K562 (cell line): Measurements from ENCODE around the gene HINT3. TPM values are rescaled to one million over a fixed set of nuclear protein-coding genes. Genes with fewer than 3 reads are reported as not detected.
A peak's percentile ranks its signal among the peaks of the same experiment; 100 is the strongest.

Source experiments
- CBX5 ChIP-seq: IDR thresholded peaks from 2 replicates; pipeline ENCODE4 v1.6.1; 2014; ENCODE audit warnings: low read depth, borderline replicate concordance
- CC2D1A ChIP-seq: fragments of 450-650 bp; IDR thresholded peaks from 2 replicates; pipeline ENCODE4 v1.6.1; 2017; ENCODE audit warnings: mild to moderate bottlenecking
- CEBPB ChIP-seq: fragments of 450-650 bp; IDR thresholded peaks from 2 replicates; pipeline ENCODE4 v1.6.1; 2016; ENCODE audit warnings: missing genetic modification characterization, missing compliant biosample characterization
- CHCHD3 ChIP-seq: fragments of 250-450 bp; sonication (Bioruptor Pico); IDR thresholded peaks from 2 replicates; pipeline ENCODE4 v2.1.2; 2022; ENCODE audit warnings: mild to moderate bottlenecking
- DMBX1 ChIP-seq: fragments of 250-450 bp; sonication (Bioruptor Pico); IDR thresholded peaks from 2 replicates; pipeline ENCODE4 v1.8.0; 2022; ENCODE audit warnings: inconsistent platforms, mild to moderate bottlenecking, moderate library complexity, borderline replicate concordance
- ELF2 ChIP-seq: fragments of 250-450 bp; sonication (Bioruptor Pico); IDR thresholded peaks from 2 replicates; pipeline ENCODE4 v1.5.0; 2021; ENCODE audit warnings: mild to moderate bottlenecking
- EP400 ChIP-seq: fragments of 450-650 bp; IDR thresholded peaks from 2 replicates; pipeline ENCODE4 v1.6.1; 2017; ENCODE audit warnings: antibody characterized with exemption, mild to moderate bottlenecking, moderate library complexity
- ESRRA ChIP-seq: fragments of 450-650 bp; IDR thresholded peaks from 2 replicates; pipeline ENCODE4 v1.6.1; 2014; ENCODE audit warnings: low read depth, mild to moderate bottlenecking, moderate library complexity, borderline replicate concordance
- HNRNPLL ChIP-seq: fragments of 200-400 bp; formaldehyde crosslinking; IDR thresholded peaks from 2 replicates; pipeline ENCODE4 v1.6.1; 2017; ENCODE audit warnings: low read length, low read depth, mild to moderate bottlenecking; ENCODE audit not compliant: poor library complexity, severe bottlenecking
- IFI16 ChIP-seq: fragments of 250-450 bp; sonication (Bioruptor Pico); IDR thresholded peaks from 2 replicates; pipeline ENCODE4 v2.1.2; 2022; ENCODE audit warnings: mild to moderate bottlenecking, inconsistent platforms
- JUND ChIP-seq, 2 experiments: IDR thresholded peaks; 2 replicates in 1 of 2; 3 replicates in 1 of 2; pipeline ENCODE4 v1.6.1; 2011; ENCODE audit warnings: borderline replicate concordance in 2 of 2, low read depth in 2 of 2, low read length in 2 of 2, improper control_type of control experiment in 1 of 2, missing biosample characterization in 1 of 2, missing genetic modification characterization in 1 of 2, missing genetic modification reagents in 1 of 2
- KDM2B ChIP-seq: fragments of 250-450 bp; sonication (Bioruptor Pico); IDR thresholded peaks from 2 replicates; pipeline ENCODE4 v1.8.0; 2021; ENCODE audit warnings: mild to moderate bottlenecking, moderate library complexity
- KLF1 ChIP-seq: fragments of 450-650 bp; IDR thresholded peaks from 2 replicates; pipeline ENCODE4 v1.6.1; 2016; ENCODE audit warnings: missing genetic modification characterization, missing compliant biosample characterization
- KLF6 ChIP-seq: fragments of 250-450 bp; sonication (Bioruptor Pico); IDR thresholded peaks from 2 replicates; pipeline ENCODE4 v1.4.0; 2020; ENCODE audit warnings: mild to moderate bottlenecking, moderate library complexity, borderline replicate concordance
- MBD2 ChIP-seq: sonication (generic); IDR thresholded peaks from 2 replicates; pipeline ENCODE4 v1.6.1; 2016; ENCODE audit warnings: low read depth, borderline replicate concordance
- NCOA1 ChIP-seq: fragments of 450-650 bp; IDR thresholded peaks from 2 replicates; pipeline ENCODE4 v1.6.1; 2016; ENCODE audit warnings: low read depth
- PCBP1 ChIP-seq: fragments of 200-400 bp; formaldehyde crosslinking; IDR thresholded peaks from 2 replicates; pipeline ENCODE4 v1.6.1; 2018; ENCODE audit warnings: mild to moderate bottlenecking, low read depth, low read length; ENCODE audit not compliant: poor library complexity, severe bottlenecking
- PCBP2 ChIP-seq: fragments of 200-400 bp; formaldehyde crosslinking; IDR thresholded peaks from 2 replicates; pipeline ENCODE4 v1.6.1; 2018; ENCODE audit warnings: low read length, low read depth, mild to moderate bottlenecking, moderate library complexity; ENCODE audit not compliant: poor library complexity, severe bottlenecking
- PHF20 ChIP-seq: fragments of 450-650 bp; IDR thresholded peaks from 2 replicates; pipeline ENCODE4 v1.6.1; 2018; ENCODE audit not compliant: partially characterized antibody
- PHTF2 ChIP-seq: fragments of 250-450 bp; sonication (Bioruptor Pico); IDR thresholded peaks from 2 replicates; pipeline ENCODE4 v1.5.0; 2021; ENCODE audit warnings: mild to moderate bottlenecking
- PYGO2 ChIP-seq: fragments of 450-650 bp; IDR thresholded peaks from 2 replicates; pipeline ENCODE4 v1.6.1; 2016; ENCODE audit warnings: mild to moderate bottlenecking, missing genetic modification characterization, moderate library complexity, missing compliant biosample characterization
- SIRT6 ChIP-seq: IDR thresholded peaks from one replicate; pipeline ENCODE4 v1.6.1; 2012; ENCODE audit warnings: low read depth, mild to moderate bottlenecking, control low read depth, inconsistent platforms, low read length, moderate library complexity
- TAL1 ChIP-seq: fragments of 450-650 bp; IDR thresholded peaks from 2 replicates; pipeline ENCODE4 v1.6.1; 2016; ENCODE audit warnings: mild to moderate bottlenecking
- TRIM28 ChIP-seq: fragments of 450-650 bp; IDR thresholded peaks from 2 replicates; pipeline ENCODE4 v1.6.1; 2017
- ZFP36 ChIP-seq: fragments of 150-350 bp; IDR thresholded peaks from 2 replicates; pipeline ENCODE4 v1.6.1; 2018; ENCODE audit warnings: low read length, low read depth; ENCODE audit not compliant: partially characterized antibody
- ZKSCAN3 ChIP-seq: fragments of 250-450 bp; sonication (Bioruptor Pico); IDR thresholded peaks from 2 replicates; pipeline ENCODE4 v1.4.0; 2020
- ZNF12 ChIP-seq: sonication (generic); formaldehyde crosslinking; IDR thresholded peaks from 2 replicates; pipeline ENCODE4 v1.4.0; 2020; ENCODE audit warnings: mild to moderate bottlenecking, missing genetic modification reagents
- ZNF23 ChIP-seq: fragments of 250-450 bp; sonication (Bioruptor Pico); IDR thresholded peaks from 2 replicates; pipeline ENCODE4 v1.4.0; 2020; ENCODE audit warnings: mild to moderate bottlenecking
- ZNF282 ChIP-seq: sonication (generic); formaldehyde crosslinking; IDR thresholded peaks from 2 replicates; pipeline ENCODE4 v1.8.1; 2023; ENCODE audit warnings: missing genetic modification reagents
- ZNF384 ChIP-seq: IDR thresholded peaks from 2 replicates; pipeline ENCODE4 v1.6.1; 2012; ENCODE audit warnings: low read depth, low read length, improper control_type of control experiment
- polyA plus RNA-seq, 8 experiments: library from polyadenylated mRNA; depleted of rRNA in 4 of 8; stranded (reverse) in 5 of 8; unstranded in 3 of 8; fragments of >200 nt; fragmentation: Nextera tagmentation in 2 of 8; fragmentation: Illumina TruSeq in 1 of 8; extraction: Ambion mirVana in 2 of 8; extraction: Trizol in 1 of 8; gene quantifications; 2 replicates each; pipeline versions ENCODE4 v1.2.1 to v1.2.3, GENCODE V29; 2011 to 2014; ENCODE audit warnings: inconsistent platforms in 1 of 8, missing spikeins in 1 of 8
- total RNA-seq, 7 experiments: library from RNA; depleted of rRNA in 6 of 7; stranded (reverse); fragments of >200 nt in 6 of 7; fragmentation: Illumina TruSeq in 2 of 7; extraction: Trizol in 2 of 7; gene quantifications; 2 replicates each; pipeline versions ENCODE4 v1.2.1 to v1.2.3, GENCODE V29; 2011 to 2021; ENCODE audit warnings: low replicate concordance in 1 of 7
- TF ChIP-seq, protein P1 (sequence below): IDR thresholded peaks from 2 replicates; pipeline ENCODE4 v1.6.1; 2016; ENCODE audit warnings: missing genetic modification characterization, missing compliant biosample characterization

Gene HINT3
- total and polyA plus RNA-seq, 9 of the 15 experiments (the other 6 are each of a cell fraction or from before 2014, with no cell fraction given) = 1.4 to 16.6 (median 10.8) TPM

DNA sequence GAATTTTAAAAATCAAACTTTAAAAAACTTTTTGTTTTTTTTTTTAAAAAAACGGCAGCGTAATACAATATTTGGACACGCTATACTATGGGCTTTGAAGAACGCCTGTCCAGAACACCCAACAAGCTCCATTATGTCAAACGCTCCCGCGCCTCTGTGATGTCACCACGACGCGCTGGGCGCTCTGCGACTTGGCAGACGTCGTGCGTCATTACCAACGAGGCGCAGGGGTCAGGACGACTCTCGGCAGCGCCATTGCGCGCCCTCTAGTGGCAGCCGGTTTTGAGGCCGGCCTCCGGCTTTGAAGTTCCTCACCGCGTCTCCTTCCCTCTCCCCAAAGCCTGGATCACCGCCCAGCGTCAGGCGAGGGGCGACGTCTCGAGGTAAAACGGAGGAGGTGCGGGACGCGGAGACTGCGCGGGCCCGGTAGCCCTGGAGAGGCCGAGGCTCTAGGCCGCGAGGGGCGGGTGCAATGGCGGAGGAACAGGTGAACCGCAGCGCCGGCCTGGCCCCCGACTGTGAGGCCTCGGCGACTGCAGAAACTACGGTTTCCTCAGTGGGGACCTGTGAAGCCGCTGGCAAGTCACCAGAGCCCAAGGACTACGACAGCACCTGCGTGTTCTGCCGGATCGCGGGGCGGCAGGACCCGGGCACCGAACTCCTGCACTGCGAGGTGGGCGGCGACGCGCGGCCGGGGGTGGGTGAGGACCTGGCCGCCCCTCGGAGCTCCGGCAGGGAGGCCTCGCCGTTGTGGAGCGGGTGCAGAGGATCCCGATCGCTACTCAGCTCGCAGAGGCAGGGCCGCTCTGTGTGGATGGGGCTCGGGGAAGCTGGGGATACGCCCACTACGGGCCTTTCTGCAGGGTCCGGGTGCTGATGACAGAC, at the start of gene HINT3 (continued):
- peak; percentile 90 for TF ChIP-seq NCOA1
- TF ChIP-seq DMBX1 (CRISPR knock-in tag) = 0 out of 2 replicates have a peak, but pooled peaks have one; percentile 58
- peak; percentile 92 for TF ChIP-seq JUND (IDR thresholded peaks at IDR 0.05; ENCODE audit: borderline replicate concordance, low read depth, low read length)
- peak; percentile 70; the same call in 1 of the 3 replicates for TF ChIP-seq JUND (tag; IDR thresholded peaks at IDR 0.05; ENCODE audit: borderline replicate concordance, low read depth, low read length)
- no peak for TF ChIP-seq TAL1
- peak; percentile 81 for TF ChIP-seq ZNF12 (CRISPR knock-in tag)
- no peak for TF ChIP-seq PHTF2 (CRISPR knock-in tag)
- peak; percentile 56; the same call in 1 of the 2 replicates for TF ChIP-seq ZNF384
- TF ChIP-seq ZKSCAN3 (CRISPR knock-in tag) = no peak
- peak; percentile 59 for TF ChIP-seq TRIM28
- TF ChIP-seq PCBP2 = no peak
- TF ChIP-seq, protein P1, sequence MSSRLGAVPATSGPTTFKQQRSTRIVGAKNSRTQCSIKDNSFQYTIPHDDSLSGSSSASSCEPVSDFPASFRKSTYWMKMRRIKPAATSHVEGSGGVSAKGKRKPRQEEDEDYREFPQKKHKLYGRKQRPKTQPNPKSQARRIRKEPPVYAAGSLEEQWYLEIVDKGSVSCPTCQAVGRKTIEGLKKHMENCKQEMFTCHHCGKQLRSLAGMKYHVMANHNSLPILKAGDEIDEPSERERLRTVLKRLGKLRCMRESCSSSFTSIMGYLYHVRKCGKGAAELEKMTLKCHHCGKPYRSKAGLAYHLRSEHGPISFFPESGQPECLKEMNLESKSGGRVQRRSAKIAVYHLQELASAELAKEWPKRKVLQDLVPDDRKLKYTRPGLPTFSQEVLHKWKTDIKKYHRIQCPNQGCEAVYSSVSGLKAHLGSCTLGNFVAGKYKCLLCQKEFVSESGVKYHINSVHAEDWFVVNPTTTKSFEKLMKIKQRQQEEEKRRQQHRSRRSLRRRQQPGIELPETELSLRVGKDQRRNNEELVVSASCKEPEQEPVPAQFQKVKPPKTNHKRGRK (tag) = no peak
- TF ChIP-seq ZNF23 (CRISPR knock-in tag) = no peak
- 0 out of 2 replicates have a peak, but pooled peaks have one; percentile 13 for TF ChIP-seq KLF6
- peak; percentile 71 for TF ChIP-seq PCBP1
- peak; percentile 17 for TF ChIP-seq ZFP36
- TF ChIP-seq HNRNPLL = peak; percentile 69
- peak; percentile 82 for TF ChIP-seq MBD2
- peak; percentile 88; the same call in 1 of the 2 replicates for TF ChIP-seq ESRRA
- no peak for TF ChIP-seq KDM2B
- TF ChIP-seq PHF20 = peak; percentile 87
- no peak for TF ChIP-seq CEBPB (tag)
- TF ChIP-seq CC2D1A = peak; percentile 94
- no peak for TF ChIP-seq IFI16 (CRISPR knock-in tag)
- no peak for TF ChIP-seq ELF2 (CRISPR knock-in tag)
- no peak for TF ChIP-seq SIRT6
- peak; percentile 93 for TF ChIP-seq EP400
- no peak for TF ChIP-seq CBX5
- no peak for TF ChIP-seq CHCHD3 (CRISPR knock-in tag)
- TF ChIP-seq ZNF282 = no peak
- TF ChIP-seq PYGO2 = no peak
- TF ChIP-seq KLF1 = peak; percentile 52; the same call in 1 of the 2 replicates
